HepG2 (cell line): ENCODE results near the gene NRL. TPM values are rescaled to one million over a fixed set of nuclear protein-coding genes. Genes with fewer than 3 reads are reported as not detected.

ENCODE experiments used
- ATAC-seq: fragments of 200-7000 bp; cut with Tn5 transposase; 3 replicates; pipeline ENCODE4 v1.9.1; 2020; ENCODE audit warnings: mild to moderate bottlenecking, moderate library complexity
- BruUV-seq: library from RNA; stranded (reverse); fragments of 400-500 nt; replicated peaks from 2 replicates; lab custom pipeline; 2021; lab: Mats Ljungman, UMichigan
- CTCF ChIA-PET: fragments of 300-600 bp; formaldehyde crosslinking; extraction: SDS; loops from one replicate; lab custom pipeline; 2021; ENCODE audit warnings: low total read pairs, inconsistent platforms, low intra/inter-chr PET ratio; lab: Yijun Ruan, JAX
- POLR2A ChIA-PET: fragments of 350-600 bp; sonication (Branson Sonifier 250); formaldehyde crosslinking; loops from one replicate; lab custom pipeline; 2020; ENCODE audit warnings: antibody characterized with exemption, inconsistent platforms; lab: Yijun Ruan, JAX
- DNase-seq: peaks from one replicate; pipeline ENCODE4 v3.0.0-alpha.2; 2015; ENCODE audit warnings: low spot score
- FAIRE-seq: peaks from 3 replicates; lab custom pipeline; 2011; peaks lifted over from hg19 to GRCh38; lab: Jason Lieb, UNC
- H2AFZ ChIP-seq: one replicate; pipeline ENCODE4 v1.6.1; 2011; ENCODE audit warnings: low read length, inconsistent platforms
- H3K27ac ChIP-seq: fragments of 300-600 bp; 3 replicates; pipeline ENCODE4 v1.8.0; 2011; ENCODE audit warnings: mixed run types, mild to moderate bottlenecking, mixed read lengths, low read length, inconsistent platforms; ENCODE audit not compliant: insufficient read depth; ENCODE audit errors: extremely low read length
- H3K27me3 ChIP-seq, 2 experiments: fragments of 200-600 bp in 1 of 2; 2 replicates in 1 of 2; 3 replicates in 1 of 2; pipeline versions ENCODE4 v1.6.0 to v1.8.0; 2011; ENCODE audit warnings: low read length in 2 of 2, mild to moderate bottlenecking in 2 of 2, moderate library complexity in 2 of 2, inconsistent platforms in 1 of 2; ENCODE audit not compliant: insufficient read depth in 2 of 2, control insufficient read depth in 1 of 2
- H3K36me3 ChIP-seq, 2 experiments: fragments of 200-600 bp in 1 of 2; replicated peaks in 1 of 2; 2 replicates in 1 of 2; 3 replicates in 1 of 2; pipeline versions ENCODE4 v1.5.1 to v1.8.0; 2011; ENCODE audit warnings: low read length in 2 of 2, inconsistent platforms in 1 of 2; ENCODE audit not compliant: insufficient read depth in 2 of 2, control insufficient read depth in 1 of 2
- H3K4me1 ChIP-seq: 2 replicates; pipeline ENCODE4 v1.5.1; 2012; ENCODE audit warnings: low read length, inconsistent platforms; ENCODE audit not compliant: insufficient read depth
- H3K4me2 ChIP-seq: 2 replicates; pipeline ENCODE4 v1.6.0; 2011; ENCODE audit warnings: low read depth, low read length, inconsistent platforms
- H3K4me3 ChIP-seq, 3 experiments: fragments of 200-600 bp in 1 of 3; sonication (generic), shearing (Covaris generic) in 1 of 3; replicated peaks in 1 of 3; 2 replicates each; pipeline ENCODE4 v1.5.1; 2011 to 2016; ENCODE audit warnings: low read length in 3 of 3, inconsistent platforms in 2 of 3, low read depth in 2 of 3, mild to moderate bottlenecking in 2 of 3, control low read depth in 1 of 3, mixed read lengths in 1 of 3; ENCODE audit not compliant: insufficient read depth in 1 of 3
- H3K79me2 ChIP-seq: one replicate; pipeline ENCODE4 v1.6.1; 2011; ENCODE audit warnings: low read length, inconsistent platforms; ENCODE audit not compliant: insufficient read depth
- H3K9ac ChIP-seq: 2 replicates; pipeline ENCODE4 v1.6.0; 2011; ENCODE audit warnings: mild to moderate bottlenecking, low read depth, low read length, inconsistent platforms; ENCODE audit not compliant: insufficient read depth
- H3K9me3 ChIP-seq: 2 replicates; pipeline ENCODE4 v1.5.1; 2012; ENCODE audit warnings: mild to moderate bottlenecking, low read length
- H4K20me1 ChIP-seq: 2 replicates; pipeline ENCODE4 v1.6.0; 2011; ENCODE audit warnings: inconsistent platforms, mild to moderate bottlenecking, low read length, moderate library complexity; ENCODE audit not compliant: insufficient read depth
- ARNT2 ChIP-seq: sonication (generic); formaldehyde crosslinking; IDR thresholded peaks from 2 replicates; pipeline ENCODE4 v1.8.0; 2022; ENCODE audit warnings: mild to moderate bottlenecking, low read depth, missing genetic modification reagents, moderate library complexity
- CEBPB ChIP-seq: IDR thresholded peaks from 2 replicates; pipeline ENCODE4 v1.6.1; 2011; ENCODE audit warnings: low read depth, low read length, improper control_type of control experiment, borderline replicate concordance
- CHD4 ChIP-seq: fragments of 200-600 bp; sonication (generic); IDR thresholded peaks from 2 replicates; pipeline ENCODE4 v1.7.0; 2017; ENCODE audit warnings: mild to moderate bottlenecking, low read length, borderline replicate concordance
- MZF1 ChIP-seq: sonication (generic); formaldehyde crosslinking; IDR thresholded peaks from 2 replicates; pipeline ENCODE4 v1.8.1; 2023; ENCODE audit warnings: mild to moderate bottlenecking, missing genetic modification reagents, borderline replicate concordance
- NFIB ChIP-seq: sonication (generic); formaldehyde crosslinking; IDR thresholded peaks from 2 replicates; pipeline ENCODE4 v1.9.0; 2021; ENCODE audit warnings: missing genetic modification reagents, mild to moderate bottlenecking, borderline replicate concordance
- ONECUT2 ChIP-seq: sonication (generic); formaldehyde crosslinking; IDR thresholded peaks from 2 replicates; pipeline ENCODE4 v1.4.0; 2020; ENCODE audit warnings: missing genetic modification reagents
- PHF21A ChIP-seq: sonication (generic); formaldehyde crosslinking; IDR thresholded peaks from 2 replicates; pipeline ENCODE4 v1.5.0; 2020; ENCODE audit warnings: mild to moderate bottlenecking, missing genetic modification reagents
- RFX5 ChIP-seq: IDR thresholded peaks from 2 replicates; pipeline ENCODE4 v1.6.1; 2011; ENCODE audit warnings: low read depth, low read length, improper control_type of control experiment
- RNF2 ChIP-seq: fragments of 450-650 bp; conservative IDR thresholded peaks from 2 replicates; pipeline ENCODE4 v1.6.1; 2016; ENCODE audit warnings: low read depth
- SOX6 ChIP-seq, 2 experiments: fragments of 450-650 bp in 1 of 2; sonication (generic) in 1 of 2; formaldehyde crosslinking in 1 of 2; IDR thresholded peaks; 2 replicates each; pipeline versions ENCODE4 v1.4.0 to v1.6.1; 2017 to 2020; ENCODE audit warnings: antibody characterized with exemption in 1 of 2, mild to moderate bottlenecking in 1 of 2, missing genetic modification reagents in 1 of 2
- SP4 ChIP-seq: sonication (generic); formaldehyde crosslinking; IDR thresholded peaks from 2 replicates; pipeline ENCODE4 v1.8.1; 2023; ENCODE audit warnings: mild to moderate bottlenecking, missing genetic modification reagents
- TBX2 ChIP-seq: sonication (generic); formaldehyde crosslinking; IDR thresholded peaks from 2 replicates; pipeline ENCODE4 v1.5.0; 2020; ENCODE audit warnings: missing genetic modification reagents, mild to moderate bottlenecking, borderline replicate concordance
- WIZ ChIP-seq: sonication (generic); formaldehyde crosslinking; IDR thresholded peaks from 2 replicates; pipeline ENCODE4 v1.5.1; 2020; ENCODE audit warnings: mild to moderate bottlenecking, missing genetic modification reagents
- ZBTB7B ChIP-seq: sonication (generic); formaldehyde crosslinking; IDR thresholded peaks from 2 replicates; pipeline ENCODE4 v1.4.0; 2020; ENCODE audit warnings: missing genetic modification reagents
- ZBTB8A ChIP-seq: sonication (generic); formaldehyde crosslinking; IDR thresholded peaks from 2 replicates; pipeline ENCODE4 v1.4.0; 2020; ENCODE audit warnings: mild to moderate bottlenecking, low read depth, missing genetic modification reagents, borderline replicate concordance
- ZNF225 ChIP-seq: sonication (generic); formaldehyde crosslinking; IDR thresholded peaks from 2 replicates; pipeline ENCODE4 v1.4.0; 2020; ENCODE audit warnings: mild to moderate bottlenecking, missing genetic modification reagents
- ZNF234 ChIP-seq: sonication (generic); formaldehyde crosslinking; conservative IDR thresholded peaks from 2 replicates; pipeline ENCODE4 v1.5.1; 2020; ENCODE audit warnings: mild to moderate bottlenecking, missing genetic modification reagents
- ZNF367 ChIP-seq: sonication (generic); formaldehyde crosslinking; IDR thresholded peaks from 2 replicates; pipeline ENCODE4 v1.4.0; 2020; ENCODE audit warnings: missing genetic modification reagents, borderline replicate concordance
- ZNF546 ChIP-seq: sonication (generic); formaldehyde crosslinking; conservative IDR thresholded peaks from 2 replicates; pipeline ENCODE4 v1.8.1; 2023; ENCODE audit warnings: mild to moderate bottlenecking, missing genetic modification reagents
- ZNF792 ChIP-seq: IDR thresholded peaks from 2 replicates; pipeline ENCODE4 v1.6.1; 2016
- WGBS: methylation state at CpG from one replicate; pipeline ENCODE4 v1.1.6; 2017; ENCODE audit warnings: low lambda C conversion rate; 5-methylcytosine and 5-hydroxymethylcytosine counted together
- in situ Hi-C: cut with HindIII; loops from 2 replicates; pipeline ENCODE4 v1.10.0; 2017; ENCODE audit warnings: low pct_unique_long_range_greater_than_20kb; ENCODE audit not compliant: extremely low pct_ligation_motif_present
- intact Hi-C: fragments of 100-400 bp; cut with micrococcal nuclease; formaldehyde crosslinking; loops from one replicate; pipeline ENCODE4 v1.10.0; 2022; ENCODE audit not compliant: unreplicated experiment
- polyA plus RNA-seq, 8 experiments: library from polyadenylated mRNA; depleted of rRNA in 3 of 8; stranded (reverse) in 7 of 8; unstranded in 1 of 8; fragments of >200 nt; fragmentation: Illumina TruSeq in 4 of 8; extraction: Trizol in 4 of 8; gene quantifications; 2 replicates each; pipeline versions ENCODE4 v1.2.1 to v1.2.3, GENCODE V29; 2011 to 2016; ENCODE audit warnings: low read depth in 4 of 8, missing spikeins in 1 of 8, mixed read lengths in 1 of 8; ENCODE audit not compliant: insufficient read depth in 1 of 8
- total RNA-seq, 5 experiments: library from RNA; depleted of rRNA; stranded (reverse); fragments of >200 nt; fragmentation: Illumina TruSeq; extraction: Trizol; gene quantifications; 2 replicates each; pipeline ENCODE4 v1.2.3, GENCODE V29; 2016; ENCODE audit warnings: low read depth in 1 of 5
- TF ChIP-seq, protein P1 (sequence below): sonication (generic); formaldehyde crosslinking; IDR thresholded peaks from 2 replicates; pipeline ENCODE4 v1.4.0; 2020; ENCODE audit warnings: mild to moderate bottlenecking, missing genetic modification reagents
- TF ChIP-seq, protein P2 (sequence below): sonication (generic); formaldehyde crosslinking; IDR thresholded peaks from 2 replicates; pipeline ENCODE4 v1.5.1; 2020; ENCODE audit warnings: missing genetic modification reagents, mild to moderate bottlenecking, borderline replicate concordance

Gene NRL
- total and polyA plus RNA-seq, 2 of the 13 experiments (the other 11 are each of a cell fraction or from before 2014, with no cell fraction given) = 2.5 to 4.7 TPM

DNA sequence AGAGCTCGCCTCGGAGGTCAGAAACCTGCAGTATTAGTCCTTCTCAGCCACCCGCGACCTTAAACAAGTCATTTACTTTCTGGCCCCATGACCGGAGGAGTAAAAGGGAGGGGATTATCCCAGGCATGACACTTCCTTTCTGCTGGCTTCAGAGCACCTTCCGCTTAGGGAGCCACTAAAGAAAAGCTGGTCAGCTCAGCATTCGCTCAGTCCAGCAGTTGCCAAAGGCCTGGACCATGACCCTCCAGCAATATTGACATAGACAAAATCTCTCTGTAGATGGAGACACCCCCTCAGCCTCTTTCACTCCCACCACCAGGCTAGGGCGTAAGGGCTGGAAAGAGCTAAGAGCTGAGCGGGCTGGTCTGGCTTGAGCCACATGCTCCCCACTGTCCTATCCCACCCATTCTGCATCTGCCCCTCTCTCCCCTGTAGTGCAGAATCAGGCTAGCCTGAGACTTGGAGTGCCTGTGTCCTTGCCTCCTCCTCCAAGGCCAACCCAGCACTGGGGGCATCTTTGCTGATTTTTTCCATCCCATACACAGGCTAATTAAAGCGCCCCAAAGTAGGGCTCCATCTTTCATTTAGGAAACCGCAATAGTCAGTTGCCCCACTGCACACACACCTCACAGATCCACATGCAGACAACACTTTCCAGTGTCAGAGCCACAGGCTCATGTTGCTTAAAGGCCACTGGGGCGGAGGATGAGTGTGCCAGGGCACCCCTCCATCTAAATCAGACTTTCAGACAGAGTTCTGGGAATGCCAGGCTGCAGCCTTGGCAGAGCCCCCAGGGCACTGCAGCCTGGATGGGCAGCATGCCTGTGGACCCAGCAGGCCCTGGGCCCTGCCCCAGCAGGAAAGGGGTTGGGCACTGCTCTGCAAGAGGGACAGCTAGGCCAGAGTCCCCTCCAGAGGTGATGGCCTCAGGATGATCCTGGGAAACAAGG, 47.3 kb downstream of the NRL start:
- H3K79me2 ChIP-seq = no peaks in the 10 kb centered on the region
- peak overlapping the region; percentile 74 for H3K4me2 ChIP-seq
- peaks cover 33% of the 10 kb centered on the region for H3K4me1 ChIP-seq
- ChIA-PET POLR2A (interaction anchor here (0.6 to 4.7 kb wide), 11 partner anchors 9 to 175 kb away, joined by 3 to 62 read pairs (median 8); partner anchors contain the start of genes CARMIL3, DCAF11, EMC9 and IRF9), CTCF (no interaction called here)
- H3K36me3 ChIP-seq = no peaks in the 10 kb centered on the region
- FAIRE-seq (peak; percentile 97), ATAC-seq (peak; percentile 78), DNase-seq (peak; percentile 72)
- peak overlapping the region; percentile 3 for H3K27ac ChIP-seq
- H4K20me1 ChIP-seq = no peaks in the 10 kb centered on the region
- intact Hi-C loops (no loop called here), in situ Hi-C loops (no loop called here)
- peak overlapping the region in 2 of 3 experiments; percentile 6 to 49; a peak in 4 of 6 replicates for H3K4me3 ChIP-seq
- no TSS peak for BruUV-seq
- H3K9me3 ChIP-seq = no peaks in the 10 kb centered on the region
- H2AFZ ChIP-seq = no peak overlapping the region
- peak overlapping the region; percentile 25; the same call in 1 of the 2 replicates for H3K9ac ChIP-seq
- peaks cover 11 to 49% of the 10 kb centered on the region in 2 experiments; a peak in 3 of 5 replicates for H3K27me3 ChIP-seq
- 20% methylated on average over 12 of the region's 12 CpGs for WGBS
- TF ChIP-seq CEBPB (peak; percentile 44; the same call in 1 of the 2 replicates), ZBTB8A (no peak), CHD4 (no peak), ZNF225 (CRISPR knock-in tag) (0 out of 2 replicates have a peak, but pooled peaks have one; percentile 53), ZNF792 (CRISPR knock-in tag) (0 out of 2 replicates have a peak, but pooled peaks have one; percentile 39), ZBTB7B (CRISPR knock-in tag) (0 out of 2 replicates have a peak, but pooled peaks have one; percentile 41), MZF1 (CRISPR knock-in tag) (0 out of 2 replicates have a peak, but pooled peaks have one; percentile 45), ZNF546 (CRISPR knock-in tag) (0 out of 2 replicates have a peak, but pooled peaks have one; percentile 62), SP4 (CRISPR knock-in tag) (peak; percentile 46; the same call in 1 of the 2 replicates), RNF2 (no peak), RFX5 (no peak), ARNT2 (no peak), ZNF367 (no peak), PHF21A (CRISPR knock-in tag) (peak; percentile 69; the same call in 1 of the 2 replicates), WIZ (0 out of 2 replicates have a peak, but pooled peaks have one; percentile 64), NFIB (CRISPR knock-in tag) (0 out of 2 replicates have a peak, but pooled peaks have one; percentile 27), ONECUT2 (no peak), TBX2 (peak; percentile 37; the same call in 1 of the 2 replicates), ZNF234 (no peak), SOX6 (IDR thresholded peaks at IDR 0.05) (no peak), SOX6 (CRISPR knock-in tag; IDR thresholded peaks at IDR 0.05) (0 out of 2 replicates have a peak, but pooled peaks have one; percentile 25)
- TF ChIP-seq, protein P1, sequence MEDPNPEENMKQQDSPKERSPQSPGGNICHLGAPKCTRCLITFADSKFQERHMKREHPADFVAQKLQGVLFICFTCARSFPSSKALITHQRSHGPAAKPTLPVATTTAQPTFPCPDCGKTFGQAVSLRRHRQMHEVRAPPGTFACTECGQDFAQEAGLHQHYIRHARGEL (CRISPR knock-in tag) = no peak
- TF ChIP-seq, protein P2, sequence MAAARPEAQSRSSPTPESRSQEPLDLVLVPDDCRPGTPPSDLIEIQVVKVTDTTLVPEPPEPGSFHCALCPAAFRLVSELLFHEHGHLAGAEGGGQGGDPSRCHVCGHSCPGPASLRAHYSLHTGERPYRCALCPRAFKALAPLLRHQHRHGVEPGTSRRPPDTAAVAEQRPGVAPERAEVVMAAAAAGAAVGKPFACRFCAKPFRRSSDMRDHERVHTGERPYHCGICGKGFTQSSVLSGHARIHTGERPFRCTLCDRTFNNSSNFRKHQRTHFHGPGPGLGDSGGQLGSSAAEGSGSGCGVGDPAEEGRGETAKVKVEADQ (CRISPR knock-in tag) = peak; percentile 70; the same call in 1 of the 2 replicates
